GM12878 (cell line): ENCODE results near the gene PHF10. TPM values are rescaled to one million over a fixed set of nuclear protein-coding genes. Genes with fewer than 3 reads are reported as not detected.

ENCODE experiments used
- ATAC-seq: fragments of 200-7000 bp; cut with Tn5 transposase; 3 replicates; pipeline ENCODE4 v1.9.1; 2020; ENCODE audit warnings: mild to moderate bottlenecking, moderate library complexity
- BruUV-seq: library from RNA; stranded (reverse); fragments of 400-500 nt; replicated peaks from 2 replicates; lab custom pipeline; 2021; lab: Mats Ljungman, UMichigan
- CTCF ChIA-PET: fragments of 300-600 bp; sonication (Branson Sonifier 250); formaldehyde crosslinking; extraction: SDS; loops from one replicate; lab custom pipeline; 2021; ENCODE audit warnings: inconsistent platforms; lab: Yijun Ruan, JAX
- POLR2A ChIA-PET: fragments of 350-600 bp; formaldehyde crosslinking; extraction: SDS; loops from one replicate; lab custom pipeline; 2021; ENCODE audit warnings: inconsistent platforms; lab: Charles Lee
- RAD21 ChIA-PET: fragments of 300-600 bp; sonication (Branson Sonifier 250); formaldehyde crosslinking; loops from one replicate; lab custom pipeline; 2023; ENCODE audit warnings: antibody characterized with exemption; ENCODE audit not compliant: unreplicated experiment; lab: Charles Lee
- SMC1A ChIA-PET: fragments of 300-600 bp; sonication (Branson Sonifier 250); formaldehyde crosslinking; loops from one replicate; lab custom pipeline; 2023; ENCODE audit not compliant: unreplicated experiment, uncharacterized antibody; lab: Charles Lee
- DNase-seq: peaks from one replicate; pipeline ENCODE4 v3.0.0-alpha.2; 2011; ENCODE audit warnings: low read depth, low spot score
- FAIRE-seq: peaks from 3 replicates; lab custom pipeline; 2011; peaks lifted over from hg19 to GRCh38; lab: Jason Lieb, UNC
- H2AFZ ChIP-seq: 2 replicates; pipeline ENCODE4 v1.6.0; 2011; ENCODE audit warnings: low read depth, low read length, control low read depth; ENCODE audit not compliant: control insufficient read depth
- H3K27ac ChIP-seq: 2 replicates; pipeline ENCODE4 v1.5.1; 2011; ENCODE audit warnings: control low read depth; ENCODE audit not compliant: control insufficient read depth, insufficient read depth
- H3K27me3 ChIP-seq, 2 experiments: replicated peaks in 1 of 2; 2 replicates each; pipeline versions ENCODE4 v1.6.0 to v1.6.1; 2011; ENCODE audit warnings: low read length in 1 of 2; ENCODE audit not compliant: control insufficient read depth in 2 of 2, insufficient read depth in 2 of 2
- H3K36me3 ChIP-seq, 2 experiments: 2 replicates each; pipeline ENCODE4 v1.5.1; 2011; ENCODE audit warnings: low read length in 1 of 2; ENCODE audit not compliant: control insufficient read depth in 2 of 2, insufficient read depth in 2 of 2
- H3K4me1 ChIP-seq: 2 replicates; pipeline ENCODE4 v1.6.1; 2011; ENCODE audit warnings: mild to moderate bottlenecking, low read length, moderate library complexity, mixed read lengths; ENCODE audit not compliant: control insufficient read depth, insufficient read depth
- H3K4me2 ChIP-seq: 2 replicates; pipeline ENCODE4 v1.6.0; 2011; ENCODE audit warnings: control low read depth; ENCODE audit not compliant: control insufficient read depth, insufficient read depth
- H3K4me3 ChIP-seq: fragments of 200-600 bp; sonication (generic); 2 replicates; pipeline ENCODE4 v1.5.1; 2016
- H3K79me2 ChIP-seq: 2 replicates; pipeline ENCODE4 v1.6.0; 2011; ENCODE audit warnings: low read length; ENCODE audit not compliant: control insufficient read depth, insufficient read depth
- H3K9ac ChIP-seq: 2 replicates; pipeline ENCODE4 v1.8.0; 2011; ENCODE audit warnings: low read length, control low read depth, mixed read lengths; ENCODE audit not compliant: control insufficient read depth, insufficient read depth
- H3K9me3 ChIP-seq: replicated peaks from 3 replicates; pipeline ENCODE4 v1.5.1; 2011; ENCODE audit warnings: mild to moderate bottlenecking, low read length; ENCODE audit not compliant: control insufficient read depth, insufficient read depth
- H4K20me1 ChIP-seq: 2 replicates; pipeline ENCODE4 v1.6.0; 2011; ENCODE audit not compliant: control insufficient read depth, insufficient read depth
- BACH1 ChIP-seq: fragments of 450-650 bp; IDR thresholded peaks from 2 replicates; pipeline ENCODE4 v1.6.1; 2017; ENCODE audit warnings: mild to moderate bottlenecking, borderline replicate concordance
- BCL3 ChIP-seq: IDR thresholded peaks from 2 replicates; pipeline ENCODE4 v1.6.1; 2011; ENCODE audit warnings: borderline replicate concordance, low read depth, mild to moderate bottlenecking, moderate library complexity, low read length; ENCODE audit not compliant: insufficient read depth, poor library complexity, severe bottlenecking
- BCLAF1 ChIP-seq: fragments of 450-650 bp; IDR thresholded peaks from 2 replicates; pipeline ENCODE4 v1.6.1; 2017; ENCODE audit warnings: antibody characterized with exemption, mild to moderate bottlenecking, moderate library complexity
- BMI1 ChIP-seq: fragments of 450-650 bp; IDR thresholded peaks from 2 replicates; pipeline ENCODE4 v1.6.1; 2016; ENCODE audit warnings: mild to moderate bottlenecking, moderate library complexity, borderline replicate concordance
- LARP7 ChIP-seq: fragments of 450-650 bp; IDR thresholded peaks from 2 replicates; pipeline ENCODE4 v1.6.1; 2017; ENCODE audit warnings: mild to moderate bottlenecking
- MLLT1 ChIP-seq: fragments of 450-650 bp; IDR thresholded peaks from 2 replicates; pipeline ENCODE4 v1.6.1; 2016; ENCODE audit warnings: mild to moderate bottlenecking
- NKRF ChIP-seq: fragments of 450-650 bp; conservative IDR thresholded peaks from 2 replicates; pipeline ENCODE4 v1.6.1; 2017; ENCODE audit warnings: mild to moderate bottlenecking, moderate library complexity
- POLR2A ChIP-seq: IDR thresholded peaks from 2 replicates; pipeline ENCODE4 v1.6.1; 2011; ENCODE audit warnings: low read depth, mild to moderate bottlenecking, low read length
- RELB ChIP-seq: fragments of 450-650 bp; IDR thresholded peaks from 2 replicates; pipeline ENCODE4 v1.6.1; 2017; ENCODE audit warnings: low read depth, mild to moderate bottlenecking, moderate library complexity
- SMARCA5 ChIP-seq: fragments of 450-650 bp; IDR thresholded peaks from 2 replicates; pipeline ENCODE4 v1.6.1; 2017; ENCODE audit warnings: mild to moderate bottlenecking
- YY1 ChIP-seq: IDR thresholded peaks from 2 replicates; pipeline ENCODE4 v1.6.1; 2011; ENCODE audit warnings: low read depth, mild to moderate bottlenecking, low read length
- WGBS: methylation state at CpG from one replicate; pipeline ENCODE4 v1.1.6; 2016; ENCODE audit warnings: low lambda C conversion rate; ENCODE audit not compliant: insufficient replicate concordance, insufficient coverage; ENCODE audit errors: missing lambda C conversion rate; 5-methylcytosine and 5-hydroxymethylcytosine counted together
- in situ Hi-C: fragments of 300-500 bp; cut with MboI; formaldehyde crosslinking; loops from 9 replicates; pipeline ENCODE4 v1.14.3; 2018; ENCODE audit warnings: mixed read lengths
- intact Hi-C: fragments of 100-400 bp; cut with micrococcal nuclease; formaldehyde crosslinking; loops from one replicate; pipeline ENCODE4 v1.14.2; 2022; ENCODE audit not compliant: unreplicated experiment
- polyA plus RNA-seq, 11 experiments: library from polyadenylated mRNA; depleted of rRNA in 4 of 11; unstranded in 6 of 11; stranded (reverse) in 5 of 11; fragments of >200 nt; fragmentation: Nextera tagmentation in 4 of 11; fragmentation: Illumina TruSeq in 1 of 11; extraction: Ambion mirVana in 4 of 11; extraction: Trizol in 1 of 11; gene quantifications; 1 replicate in 1 of 11; 2 replicates in 10 of 11; pipeline versions ENCODE4 v1.2.1 to v1.2.3, GENCODE V29; 2011 to 2016; ENCODE audit warnings: inconsistent platforms in 2 of 11, missing spikeins in 2 of 11, low read depth in 1 of 11
- total RNA-seq, 4 experiments: library from RNA; depleted of rRNA in 3 of 4; stranded (reverse); fragments of >200 nt in 3 of 4; fragmentation: Illumina TruSeq in 1 of 4; extraction: Trizol in 1 of 4; gene quantifications; 2 replicates each; pipeline versions ENCODE4 v1.2.1 to v1.2.3, GENCODE V29; 2013 to 2021

Gene PHF10
- total and polyA plus RNA-seq, 10 of the 15 experiments (the other 5 are each of a cell fraction or from before 2014, with no cell fraction given) = 3.8 to 35.6 (median 15.8) TPM

GRCh38 chr6:169723991-169724493 lies 258 bp downstream of the PHF10 start:
- DNase-seq = no peak
- CTCF ChIA-PET = no interaction called here
- in situ Hi-C loops = no loop called here
- RAD21 ChIA-PET = no interaction called here
- Histone ChIP-seq H3K36me3 (no peaks in the 10 kb centered on the region; a peak in 1 of 4 replicates), H2AFZ (peak overlapping the region; percentile 55), H3K4me1 (peaks cover 5% of the 10 kb centered on the region), H4K20me1 (no peaks in the 10 kb centered on the region), H3K27me3 (no peaks in the 10 kb centered on the region)
- peak; percentile 20 for ATAC-seq
- no TSS peak for BruUV-seq
- SMC1A ChIA-PET = interaction anchor here (1.8 kb wide), 1 partner anchor 22 kb away, joined by 7 read pairs; the partner anchor contains the start of genes C6orf120 and WDR27
- FAIRE-seq = no peak
- TF ChIP-seq BACH1 = 0 out of 2 replicates have a peak, but pooled peaks have one; percentile 50
- TF ChIP-seq YY1 = peak; percentile 71
- TF ChIP-seq RELB = no peak
- peak; percentile 30 for TF ChIP-seq SMARCA5
- TF ChIP-seq MLLT1 = no peak
- TF ChIP-seq POLR2A = peak; percentile 60
- no peak for TF ChIP-seq BCLAF1
- peak; percentile 12; the same call in 1 of the 2 replicates for TF ChIP-seq NKRF
- TF ChIP-seq BMI1 = no peak
- no peak for TF ChIP-seq BCL3
- TF ChIP-seq LARP7 = peak; percentile 32
- TF ChIP-seq, all 136 proteins: peak for 6
- WGBS = 0% methylated on average over 12 of the region's 89 CpGs
- Histone ChIP-seq H3K27ac (no peak overlapping the region), H3K9ac (no peak overlapping the region), H3K4me3 (no peak overlapping the region), H3K4me2 (no peak overlapping the region), H3K79me2 (peaks cover 37% of the 10 kb centered on the region), H3K9me3 (no peaks in the 10 kb centered on the region)
- intact Hi-C loops = loop anchor here (10.0 kb wide), 1 partner anchor 581 kb away; the partner anchor contains the start of gene FAM120B
- POLR2A ChIA-PET = interaction anchor here (1.0 to 3.2 kb wide), 3 partner anchors 21 to 28 kb away, joined by 4 to 32 read pairs (median 7); partner anchors contain the start of genes C6orf120, DYNLT2, ERMARD and WDR27
